IMR-90 (cell line): ENCODE measurements around the gene IL21R.

ENCODE experiments used
- BHLHE40 ChIP-seq: fragments of 150-350 bp; IDR thresholded peaks from 2 replicates; pipeline ENCODE4 v1.6.1; 2016; ENCODE audit warnings: mild to moderate bottlenecking, low read depth, low read length
- CEBPB ChIP-seq: IDR thresholded peaks from 2 replicates; pipeline ENCODE4 v1.6.1; 2012; ENCODE audit warnings: low read depth, low read length, improper control_type of control experiment
- CTCF ChIP-seq: conservative IDR thresholded peaks from 2 replicates; pipeline ENCODE4 v1.5.1; 2012; ENCODE audit warnings: mild to moderate bottlenecking, low read depth, low read length, improper control_type of control experiment
- ELK1 ChIP-seq: fragments of 150-350 bp; IDR thresholded peaks from 2 replicates; pipeline ENCODE4 v1.6.1; 2016; ENCODE audit warnings: low read depth, mild to moderate bottlenecking, low read length, moderate library complexity, borderline replicate concordance
- FOS ChIP-seq: fragments of 150-350 bp; IDR thresholded peaks from 2 replicates; pipeline ENCODE4 v1.6.1; 2016; ENCODE audit warnings: low read depth, low read length
- MAFK ChIP-seq: IDR thresholded peaks from 2 replicates; pipeline ENCODE4 v1.6.1; 2012; ENCODE audit warnings: low read depth, low read length, improper control_type of control experiment
- MAZ ChIP-seq: IDR thresholded peaks from 2 replicates; pipeline ENCODE4 v1.6.1; 2012; ENCODE audit warnings: low read depth, mild to moderate bottlenecking, low read length, improper control_type of control experiment, moderate library complexity, borderline replicate concordance
- MXI1 ChIP-seq: IDR thresholded peaks from 2 replicates; pipeline ENCODE4 v1.6.1; 2012; ENCODE audit warnings: low read depth, mild to moderate bottlenecking, low read length, moderate library complexity, borderline replicate concordance
- POLR2A ChIP-seq: IDR thresholded peaks from 2 replicates; pipeline ENCODE4 v1.6.1; 2012; ENCODE audit warnings: mild to moderate bottlenecking, low read depth, low read length
- RAD21 ChIP-seq: IDR thresholded peaks from 2 replicates; pipeline ENCODE4 v1.6.1; 2012; ENCODE audit warnings: low read length, improper control_type of control experiment
- RCOR1 ChIP-seq: IDR thresholded peaks from 2 replicates; pipeline ENCODE4 v1.6.1; 2012; ENCODE audit warnings: mild to moderate bottlenecking, low read length, improper control_type of control experiment; ENCODE audit not compliant: insufficient replicate concordance
- RFX5 ChIP-seq: IDR thresholded peaks from 2 replicates; pipeline ENCODE4 v1.8.0; 2012; ENCODE audit warnings: low read depth, mild to moderate bottlenecking, low read length, moderate library complexity
- SMC3 ChIP-seq: fragments of 150-350 bp; IDR thresholded peaks from 2 replicates; pipeline ENCODE4 v1.6.1; 2016; ENCODE audit warnings: low read depth, mild to moderate bottlenecking, antibody characterized with exemption, low read length, moderate library complexity
- USF2 ChIP-seq: fragments of 150-350 bp; IDR thresholded peaks from 2 replicates; pipeline ENCODE4 v1.6.1; 2017; ENCODE audit warnings: mild to moderate bottlenecking, antibody characterized with exemption, low read length, low read depth

DNA sequence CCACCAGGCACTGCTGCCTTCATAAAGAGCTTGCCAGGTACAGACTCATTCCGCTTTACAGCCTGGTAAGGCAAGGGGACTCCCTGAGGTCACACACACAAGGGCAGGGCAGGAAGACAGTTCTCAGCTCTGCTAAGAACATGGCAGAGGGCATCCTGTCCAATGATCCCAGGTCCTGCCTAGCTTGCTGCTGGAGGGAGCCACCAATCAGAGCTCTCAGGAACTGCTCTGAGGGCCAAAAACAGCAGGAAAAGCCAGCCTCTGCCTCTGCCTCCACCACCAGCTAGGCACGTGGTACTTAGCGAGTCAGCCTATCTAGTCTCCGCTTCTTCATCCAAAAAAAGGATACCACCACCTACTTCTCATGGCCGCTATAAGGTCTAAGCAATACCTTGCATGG lies 81.7 kb downstream of the IL21R start:
- TF ChIP-seq ELK1 (no peak), SMC3 (no peak), CTCF (no peak), MAFK (no peak), RAD21 (no peak), BHLHE40 (no peak), POLR2A (no peak), USF2 (no peak), CEBPB (no peak), RFX5 (no peak), RCOR1 (no peak), FOS (no peak), MXI1 (no peak), MAZ (no peak)
